Endodermal cell (in vitro differentiated cells): ENCODE results near the gene RSU1. TPM values are rescaled to one million over a fixed set of nuclear protein-coding genes. Genes with fewer than 3 reads are reported as not detected.

Experiments
- DNase-seq: peaks from one replicate; pipeline ENCODE4 v3.0.0-alpha.2; 2017
- H3K27ac ChIP-seq: 2 replicates; pipeline ENCODE4 v1.5.1; 2013; ENCODE audit warnings: mild to moderate bottlenecking, low read depth, low read length, moderate library complexity
- H3K27me3 ChIP-seq: 2 replicates; pipeline ENCODE4 v1.6.1; 2013; ENCODE audit warnings: mild to moderate bottlenecking, low read length, moderate library complexity; ENCODE audit not compliant: insufficient read depth, control insufficient read depth, poor library complexity, severe bottlenecking
- H3K36me3 ChIP-seq: 2 replicates; pipeline ENCODE4 v1.7.0; 2013; ENCODE audit warnings: mild to moderate bottlenecking, low read length, moderate library complexity; ENCODE audit not compliant: control insufficient read depth, insufficient read depth
- H3K4me1 ChIP-seq: one replicate; pipeline ENCODE4 v1.7.0; 2013; ENCODE audit warnings: low read length; ENCODE audit not compliant: control insufficient read depth, insufficient read depth
- H3K4me3 ChIP-seq: 2 replicates; pipeline ENCODE4 v1.5.1; 2013; ENCODE audit warnings: mild to moderate bottlenecking, low read length, moderate library complexity
- H3K9ac ChIP-seq: 2 replicates; pipeline ENCODE4 v1.6.1; 2013; ENCODE audit warnings: mild to moderate bottlenecking, low read length, moderate library complexity; ENCODE audit not compliant: poor library complexity, severe bottlenecking; ENCODE audit errors: extremely low read depth
- H3K9me3 ChIP-seq: 2 replicates; pipeline ENCODE4 v1.6.1; 2013; ENCODE audit warnings: mild to moderate bottlenecking, low read length, moderate library complexity; ENCODE audit not compliant: control insufficient read depth
- H3K27ac Mint-ChIP-seq: 2 replicates; pipeline ENCODE4 v1.8.0; 2020; ENCODE audit warnings: mixed read lengths
- H3K27me3 Mint-ChIP-seq: 2 replicates; pipeline ENCODE4 v1.8.0; 2021; ENCODE audit warnings: mild to moderate bottlenecking, mixed read lengths; ENCODE audit not compliant: insufficient read depth
- H3K36me3 Mint-ChIP-seq: 2 replicates; pipeline ENCODE4 v1.8.0; 2020; ENCODE audit warnings: low read depth, mixed read lengths
- H3K4me1 Mint-ChIP-seq: 2 replicates; pipeline ENCODE4 v1.8.0; 2020; ENCODE audit warnings: mixed read lengths
- H3K4me3 Mint-ChIP-seq: 2 replicates; pipeline ENCODE4 v1.8.0; 2020; ENCODE audit warnings: mild to moderate bottlenecking, moderate library complexity, mixed read lengths
- H3K9me3 Mint-ChIP-seq: 2 replicates; pipeline ENCODE4 v1.8.0; 2020; ENCODE audit warnings: mild to moderate bottlenecking, mixed read lengths
- WGBS, 2 experiments: methylation state at CpG; one replicate each; pipeline versions ENCODE4 v1.1.5 to v1.1.7; 2013; ENCODE audit warnings: missing lambda C conversion rate in 2 of 2, mixed read lengths in 1 of 2; ENCODE audit not compliant: insufficient coverage in 1 of 2, insufficient read length in 1 of 2; 5-methylcytosine and 5-hydroxymethylcytosine counted together
- total RNA-seq, 2 donors: library from RNA; stranded (reverse); fragmentation: NEBNext Ultra II Directional in 1 of 2; extraction: Animal tissue kit (Norgen Biotek cat#: 25700) in 1 of 2; gene quantifications; 2 replicates in 1 of 2; 3 replicates in 1 of 2; pipeline ENCODE4 v1.2.1, GENCODE V29; 2021
- TF ChIP-seq, protein P1 (sequence below): fragments of 200-600 bp; sonication (generic); conservative IDR thresholded peaks from 2 replicates; pipeline ENCODE4 v1.5.0; 2021; ENCODE audit warnings: antibody characterized with exemption, mild to moderate bottlenecking

The RSU1 gene
- total RNA-seq, 2 donors from 2014 or later: 39.5 to 46.4 TPM

DNA sequence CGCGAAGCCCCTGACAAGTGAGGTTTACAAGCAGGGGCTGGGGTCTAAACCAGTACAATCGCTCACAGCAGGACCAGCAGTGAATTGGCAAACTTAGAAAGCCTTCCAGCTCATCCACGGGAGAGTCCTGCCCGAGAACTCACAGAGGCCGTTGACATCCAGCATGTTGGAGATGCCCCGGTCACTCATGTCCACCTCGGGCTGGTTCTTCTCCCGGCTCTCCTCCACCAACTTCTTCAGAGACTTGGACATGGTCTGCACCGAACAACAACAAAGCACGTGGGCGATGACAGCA, 447 bp downstream of the RSU1 start:
- Histone ChIP-seq H3K4me1 (peaks cover 6% of the 10 kb centered on the region), H3K9ac (peak overlapping the region; percentile 48), H3K4me3 (peak overlapping the region; percentile 93), H3K27ac (peak overlapping the region; percentile 62), H3K36me3 (peaks cover 7% of the 10 kb centered on the region), H3K9me3 (peaks cover 10% of the 10 kb centered on the region), H3K27me3 (no peaks in the 10 kb centered on the region)
- H3K4me3 Mint-ChIP-seq: peak overlapping the region; percentile 88
- peaks cover 5% of the 10 kb centered on the region for H3K27me3 Mint-ChIP-seq
- TF ChIP-seq, protein P1, sequence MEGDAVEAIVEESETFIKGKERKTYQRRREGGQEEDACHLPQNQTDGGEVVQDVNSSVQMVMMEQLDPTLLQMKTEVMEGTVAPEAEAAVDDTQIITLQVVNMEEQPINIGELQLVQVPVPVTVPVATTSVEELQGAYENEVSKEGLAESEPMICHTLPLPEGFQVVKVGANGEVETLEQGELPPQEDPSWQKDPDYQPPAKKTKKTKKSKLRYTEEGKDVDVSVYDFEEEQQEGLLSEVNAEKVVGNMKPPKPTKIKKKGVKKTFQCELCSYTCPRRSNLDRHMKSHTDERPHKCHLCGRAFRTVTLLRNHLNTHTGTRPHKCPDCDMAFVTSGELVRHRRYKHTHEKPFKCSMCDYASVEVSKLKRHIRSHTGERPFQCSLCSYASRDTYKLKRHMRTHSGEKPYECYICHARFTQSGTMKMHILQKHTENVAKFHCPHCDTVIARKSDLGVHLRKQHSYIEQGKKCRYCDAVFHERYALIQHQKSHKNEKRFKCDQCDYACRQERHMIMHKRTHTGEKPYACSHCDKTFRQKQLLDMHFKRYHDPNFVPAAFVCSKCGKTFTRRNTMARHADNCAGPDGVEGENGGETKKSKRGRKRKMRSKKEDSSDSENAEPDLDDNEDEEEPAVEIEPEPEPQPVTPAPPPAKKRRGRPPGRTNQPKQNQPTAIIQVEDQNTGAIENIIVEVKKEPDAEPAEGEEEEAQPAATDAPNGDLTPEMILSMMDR: no peak
- peaks cover 2% of the 10 kb centered on the region for H3K36me3 Mint-ChIP-seq
- peak overlapping the region; percentile 76 for H3K27ac Mint-ChIP-seq
- DNase-seq: no peak
- peaks cover 7% of the 10 kb centered on the region for H3K9me3 Mint-ChIP-seq
- peaks cover 14% of the 10 kb centered on the region for H3K4me1 Mint-ChIP-seq
- 6 to 7% methylated on average over 8 to 12 of the region's 12 CpGs for WGBS, 2 experiments

DNA sequence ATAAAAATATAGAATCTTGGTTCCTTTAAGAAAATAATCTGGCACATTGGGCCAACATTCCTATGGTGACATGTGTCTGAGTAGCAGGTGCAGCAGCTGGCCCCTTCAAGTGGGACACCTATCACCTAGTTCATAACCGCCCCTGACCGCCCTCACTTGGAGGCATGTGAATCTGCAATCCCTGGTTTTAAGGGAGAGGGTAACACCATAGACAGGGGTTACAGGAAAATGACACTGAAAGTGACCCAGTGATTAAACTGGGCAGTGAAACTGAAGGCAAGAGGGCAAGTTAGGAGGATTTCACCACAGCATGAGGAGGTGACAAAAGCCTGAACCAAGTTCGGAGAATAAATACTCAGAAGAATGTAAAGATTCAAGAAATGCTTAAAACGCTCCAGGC, 1.1 kb downstream of the RSU1 start:
- H3K36me3 ChIP-seq: peaks cover 7% of the 10 kb centered on the region
- DNase-seq: no peak
- peaks cover 14% of the 10 kb centered on the region for H3K4me1 Mint-ChIP-seq
- H3K4me3 Mint-ChIP-seq: peak overlapping the region; percentile 88
- peaks cover 3% of the 10 kb centered on the region for H3K9me3 Mint-ChIP-seq
- no peak overlapping the region for H3K27ac ChIP-seq
- H3K27ac Mint-ChIP-seq: no peak overlapping the region
- H3K27me3 ChIP-seq: no peaks in the 10 kb centered on the region
- H3K9me3 ChIP-seq: peaks cover 4% of the 10 kb centered on the region
- TF ChIP-seq, protein P1: no peak
- H3K4me3 ChIP-seq: peak overlapping the region; percentile 93
- H3K4me1 ChIP-seq: peaks cover 6% of the 10 kb centered on the region
- H3K36me3 Mint-ChIP-seq: peaks cover 4% of the 10 kb centered on the region
- peaks cover 5% of the 10 kb centered on the region for H3K27me3 Mint-ChIP-seq
- 86 to 90% methylated on average over 3 to 4 of the region's 4 CpGs for WGBS, 2 experiments
- H3K9ac ChIP-seq: no peak overlapping the region

DNA sequence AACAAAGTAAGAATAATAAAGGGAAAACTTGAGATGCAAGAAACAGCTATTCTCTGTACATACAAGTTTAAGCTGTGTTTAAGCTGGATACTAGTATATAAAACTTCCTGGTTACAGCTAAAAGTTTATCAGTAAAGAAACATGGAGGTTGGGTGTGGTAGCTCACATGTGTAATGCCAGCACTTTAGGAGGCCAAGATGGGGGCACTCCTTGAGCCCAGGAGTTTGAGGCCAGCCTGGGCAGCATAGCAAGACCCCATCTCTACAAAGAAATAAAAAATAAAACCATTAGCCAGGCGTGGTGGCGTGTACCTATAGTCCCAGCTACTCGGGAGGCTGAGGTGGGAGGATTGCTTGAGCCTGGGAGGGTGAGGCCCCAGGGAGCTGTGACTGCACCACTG, 3.2 kb downstream of the RSU1 start:
- no peak overlapping the region for H3K27ac ChIP-seq
- Mint-ChIP-seq H3K36me3 (peaks cover 4% of the 10 kb centered on the region), H3K27ac (no peak overlapping the region), H3K4me1 (peaks cover 14% of the 10 kb centered on the region), H3K9me3 (no peaks in the 10 kb centered on the region), H3K4me3 (no peak overlapping the region), H3K27me3 (no peaks in the 10 kb centered on the region)
- H3K4me1 ChIP-seq: peaks cover 3% of the 10 kb centered on the region
- H3K9me3 ChIP-seq: no peaks in the 10 kb centered on the region
- peaks cover 11% of the 10 kb centered on the region for H3K36me3 ChIP-seq
- no peak overlapping the region for H3K9ac ChIP-seq
- no peaks in the 10 kb centered on the region for H3K27me3 ChIP-seq
- no peak overlapping the region for H3K4me3 ChIP-seq
- 92% methylated on average over 3 of the region's 3 CpGs; no CpG with 5 or more reads in 1 of the 2 experiments for WGBS, 2 experiments
- no peak for DNase-seq
- TF ChIP-seq, protein P1: no peak
